ENCODE results near the gene CLN3. TPM values are rescaled to one million over a fixed set of nuclear protein-coding genes. Genes with fewer than 3 reads are reported as not detected.

Gene CLN3
- total RNA-seq, 1 donor from 2014 or later, result 73.7 TPM

DNA sequence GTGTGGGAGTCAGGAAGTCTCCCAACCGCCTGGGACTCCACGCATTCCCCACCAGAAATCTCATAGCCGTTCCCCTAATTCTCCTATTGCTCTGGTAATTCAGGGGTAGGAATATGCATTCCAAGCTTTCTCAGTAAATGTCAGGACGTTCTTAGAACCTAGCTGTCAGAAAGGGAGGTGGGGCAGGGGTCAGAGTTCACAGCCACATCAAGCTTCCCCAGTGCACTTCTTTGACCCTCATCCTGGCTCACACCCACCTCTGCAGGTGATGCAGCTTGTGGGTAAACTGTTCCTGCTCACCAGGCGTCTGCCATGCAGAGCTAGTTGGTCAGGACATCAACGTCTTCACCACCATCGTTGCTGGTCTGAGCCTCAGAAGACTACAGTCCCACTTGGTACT lies 28.8 kb upstream of the CLN3 start:
- intact Hi-C loops (cut with DNase I), result no loop called here
- H3K4me1 ChIP-seq, result no peaks in the 10 kb centered on the region
- H3K4me3 ChIP-seq, result no peak overlapping the region
- no peaks in the 10 kb centered on the region for H3K27me3 ChIP-seq
- DNase-seq, result no peak
- H3K9me3 ChIP-seq, result no peaks in the 10 kb centered on the region
- H3K27ac ChIP-seq, result no peak overlapping the region
- ATAC-seq, result no peak
- no peaks in the 10 kb centered on the region for H3K36me3 ChIP-seq
- TF ChIP-seq, protein P1, sequence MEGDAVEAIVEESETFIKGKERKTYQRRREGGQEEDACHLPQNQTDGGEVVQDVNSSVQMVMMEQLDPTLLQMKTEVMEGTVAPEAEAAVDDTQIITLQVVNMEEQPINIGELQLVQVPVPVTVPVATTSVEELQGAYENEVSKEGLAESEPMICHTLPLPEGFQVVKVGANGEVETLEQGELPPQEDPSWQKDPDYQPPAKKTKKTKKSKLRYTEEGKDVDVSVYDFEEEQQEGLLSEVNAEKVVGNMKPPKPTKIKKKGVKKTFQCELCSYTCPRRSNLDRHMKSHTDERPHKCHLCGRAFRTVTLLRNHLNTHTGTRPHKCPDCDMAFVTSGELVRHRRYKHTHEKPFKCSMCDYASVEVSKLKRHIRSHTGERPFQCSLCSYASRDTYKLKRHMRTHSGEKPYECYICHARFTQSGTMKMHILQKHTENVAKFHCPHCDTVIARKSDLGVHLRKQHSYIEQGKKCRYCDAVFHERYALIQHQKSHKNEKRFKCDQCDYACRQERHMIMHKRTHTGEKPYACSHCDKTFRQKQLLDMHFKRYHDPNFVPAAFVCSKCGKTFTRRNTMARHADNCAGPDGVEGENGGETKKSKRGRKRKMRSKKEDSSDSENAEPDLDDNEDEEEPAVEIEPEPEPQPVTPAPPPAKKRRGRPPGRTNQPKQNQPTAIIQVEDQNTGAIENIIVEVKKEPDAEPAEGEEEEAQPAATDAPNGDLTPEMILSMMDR (IDR thresholded peaks at IDR 0.05), result no peak

DNA sequence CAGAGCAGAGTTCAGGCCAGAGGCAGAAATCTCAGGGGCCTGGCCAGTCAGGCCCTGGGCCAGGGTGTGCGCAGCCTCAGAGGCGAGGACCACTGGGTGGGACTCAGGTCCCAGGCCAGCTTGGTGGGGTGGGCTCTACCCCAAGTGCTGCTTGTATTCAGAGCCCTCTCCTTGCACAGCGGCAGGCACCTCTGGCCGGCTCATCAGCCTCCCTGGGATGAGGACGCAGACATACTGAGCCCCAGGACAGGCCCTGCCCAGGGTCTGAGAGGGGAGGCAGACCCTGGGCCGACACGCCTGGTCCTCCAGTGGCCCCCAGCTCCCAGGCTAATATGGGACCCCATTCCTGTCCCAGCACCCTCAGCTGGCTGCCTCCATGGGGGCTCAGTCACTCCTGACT lies 22.4 kb upstream of the CLN3 start:
- ATAC-seq (peak; percentile 33), DNase-seq (no peak)
- H3K27ac ChIP-seq, result no peak overlapping the region
- no peaks in the 10 kb centered on the region for H3K27me3 ChIP-seq
- no peaks in the 10 kb centered on the region for H3K9me3 ChIP-seq
- H3K4me1 ChIP-seq, result no peaks in the 10 kb centered on the region
- H3K36me3 ChIP-seq, result no peaks in the 10 kb centered on the region
- H3K4me3 ChIP-seq, result no peak overlapping the region
- TF ChIP-seq, protein P1 (IDR thresholded peaks at IDR 0.05), result no peak
- intact Hi-C loops (cut with DNase I), result no loop called here

DNA sequence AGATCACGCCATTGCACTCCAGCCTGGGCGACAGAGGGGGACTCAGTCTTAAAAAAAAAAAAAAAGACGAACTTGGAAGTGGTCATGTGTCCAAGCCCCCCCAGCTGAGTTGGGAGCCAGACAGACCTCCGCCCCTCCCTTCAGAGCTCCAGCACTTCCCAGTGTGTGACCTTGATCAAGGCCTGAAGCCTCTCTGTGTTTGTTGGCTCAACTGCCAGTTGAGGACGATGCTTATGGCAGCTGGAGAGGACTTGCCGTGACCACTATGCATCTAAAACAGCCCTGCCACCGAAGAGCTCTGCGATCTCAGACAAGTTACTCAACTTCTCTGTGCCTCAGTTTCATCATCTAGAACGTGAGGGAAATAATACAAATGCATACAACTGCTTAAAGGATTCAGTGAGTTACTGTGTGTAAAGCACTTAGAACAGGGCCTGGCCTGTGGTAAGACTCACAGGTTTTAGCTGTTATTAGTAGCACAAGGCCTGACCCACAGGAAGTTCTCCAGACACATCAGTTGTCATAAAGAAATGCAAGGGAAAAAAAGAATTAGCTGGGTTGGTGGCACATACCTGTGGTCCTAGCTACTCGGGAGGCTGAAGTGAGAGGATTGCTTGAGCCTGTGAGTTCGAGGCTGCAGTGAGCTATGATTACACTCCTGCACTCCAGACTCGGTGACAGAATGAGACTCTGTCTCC lies 21.8 kb upstream of the CLN3 start:
- TF ChIP-seq, protein P1 (IDR thresholded peaks at IDR 0.05), result no peak
- Histone ChIP-seq H3K9me3 (no peaks in the 10 kb centered on the region), H3K36me3 (no peaks in the 10 kb centered on the region), H3K4me1 (no peaks in the 10 kb centered on the region), H3K27me3 (no peaks in the 10 kb centered on the region), H3K27ac (no peak overlapping the region), H3K4me3 (no peak overlapping the region)
- ATAC-seq (no peak), DNase-seq (no peak)
- intact Hi-C loops (cut with DNase I), result no loop called here

DNA sequence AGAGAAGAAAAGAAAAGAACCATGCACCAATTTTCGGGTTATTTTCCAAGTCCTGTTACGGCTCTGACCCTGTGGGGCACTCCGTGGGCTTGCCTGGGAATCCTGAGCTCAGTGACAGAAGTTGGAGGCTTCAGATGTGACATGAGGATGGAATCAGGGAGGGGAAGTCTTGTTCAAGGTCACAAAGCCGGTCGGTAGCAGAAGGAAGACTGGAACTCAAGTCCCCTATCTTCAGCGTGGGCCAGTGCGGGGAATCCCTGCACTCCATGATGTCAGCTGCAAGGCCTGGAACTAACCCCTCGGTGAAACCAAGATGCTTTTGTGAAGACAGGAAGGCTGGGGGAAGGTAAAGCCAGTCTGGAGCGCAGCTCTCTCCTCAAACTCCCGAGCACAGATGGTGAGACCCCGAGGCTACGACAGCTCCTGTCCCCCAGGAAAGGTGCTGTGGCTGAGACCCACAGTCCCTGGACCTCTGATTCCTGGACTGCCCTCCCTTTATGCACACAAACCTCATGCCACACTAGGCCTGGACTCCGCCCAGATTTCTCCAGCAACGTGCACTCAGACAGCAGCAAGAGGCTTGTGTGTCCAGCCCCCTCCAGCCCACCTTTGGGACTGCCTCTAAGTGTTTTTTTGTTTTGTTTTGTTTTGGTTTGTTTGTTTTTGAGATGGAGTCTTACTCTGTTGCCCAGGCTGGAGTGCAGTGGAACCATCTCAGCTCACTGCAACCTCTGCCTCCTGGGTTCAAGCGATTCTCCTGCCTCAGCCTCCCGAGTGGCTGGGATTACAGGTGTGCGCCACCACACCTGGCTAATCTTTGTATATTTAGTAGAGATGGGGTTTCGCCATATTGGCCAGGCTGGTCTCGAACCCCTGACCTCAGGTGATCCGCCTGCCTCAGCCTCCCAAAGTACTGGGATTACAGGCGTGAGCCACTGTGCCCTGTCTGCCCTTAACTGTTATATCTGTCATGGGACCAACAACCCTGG lies 20.2 kb upstream of the CLN3 start:
- no peak for DNase-seq
- intact Hi-C loops (cut with DNase I), result no loop called here
- no peaks in the 10 kb centered on the region for H3K4me1 ChIP-seq
- TF ChIP-seq, protein P1 (IDR thresholded peaks at IDR 0.05), result no peak
- H3K36me3 ChIP-seq, result no peaks in the 10 kb centered on the region
- H3K4me3 ChIP-seq, result no peak overlapping the region
- no peaks in the 10 kb centered on the region for H3K27me3 ChIP-seq
- H3K27ac ChIP-seq, result no peak overlapping the region
- H3K9me3 ChIP-seq, result no peaks in the 10 kb centered on the region
- ATAC-seq, result no peak

DNA sequence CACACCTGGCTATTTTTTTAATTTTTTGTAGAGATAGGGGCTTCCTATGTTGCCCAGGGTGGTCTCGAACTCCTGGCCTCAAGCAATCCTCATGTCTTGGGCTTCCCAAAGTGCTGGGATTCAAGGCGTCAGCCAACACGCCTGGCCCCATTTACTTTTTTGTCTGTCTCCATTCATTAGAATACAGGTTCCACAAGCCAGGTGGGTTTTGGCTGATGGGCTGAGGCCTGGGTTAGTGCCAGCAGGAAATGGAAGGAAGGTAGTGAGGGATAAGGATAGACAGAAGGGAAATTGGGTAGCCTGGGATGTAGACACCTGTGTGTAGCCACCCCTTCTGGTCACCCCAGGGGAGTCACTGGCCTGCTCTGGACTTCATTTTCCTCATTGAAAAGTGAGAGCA lies 19.2 kb upstream of the CLN3 start:
- Histone ChIP-seq H3K9me3 (no peaks in the 10 kb centered on the region), H3K4me1 (no peaks in the 10 kb centered on the region), H3K27ac (no peak overlapping the region), H3K36me3 (no peaks in the 10 kb centered on the region), H3K27me3 (no peaks in the 10 kb centered on the region), H3K4me3 (no peak overlapping the region)
- TF ChIP-seq, protein P1 (IDR thresholded peaks at IDR 0.05), result no peak
- no peak for ATAC-seq
- intact Hi-C loops (cut with DNase I), result no loop called here
- no peak for DNase-seq
